ENCODE measurements around the gene FAM168A.

- no peak for TF ChIP-seq CTCF (conservative IDR thresholded peaks at IDR 0.05 in 1 of 2, IDR thresholded peaks at IDR 0.05 in 1 of 2; ENCODE audit: low read depth in 1 of 2, low read length in 2 of 2)
- no peak for TF ChIP-seq EZH2 (IDR thresholded peaks at IDR 0.05; ENCODE audit: low read length, missing control alignments)
These were observed 220.9 kb downstream of the FAM168A start for GRCh38 chr11:73376803-73377629.
